Measurements from ENCODE around the gene ABHD2.

GRCh38 chr15:89197503-89197971, 109.3 kb downstream of the ABHD2 start:
- no peak for TF ChIP-seq POLR2A (IDR thresholded peaks at IDR 0.05)
- TF ChIP-seq, protein P1, sequence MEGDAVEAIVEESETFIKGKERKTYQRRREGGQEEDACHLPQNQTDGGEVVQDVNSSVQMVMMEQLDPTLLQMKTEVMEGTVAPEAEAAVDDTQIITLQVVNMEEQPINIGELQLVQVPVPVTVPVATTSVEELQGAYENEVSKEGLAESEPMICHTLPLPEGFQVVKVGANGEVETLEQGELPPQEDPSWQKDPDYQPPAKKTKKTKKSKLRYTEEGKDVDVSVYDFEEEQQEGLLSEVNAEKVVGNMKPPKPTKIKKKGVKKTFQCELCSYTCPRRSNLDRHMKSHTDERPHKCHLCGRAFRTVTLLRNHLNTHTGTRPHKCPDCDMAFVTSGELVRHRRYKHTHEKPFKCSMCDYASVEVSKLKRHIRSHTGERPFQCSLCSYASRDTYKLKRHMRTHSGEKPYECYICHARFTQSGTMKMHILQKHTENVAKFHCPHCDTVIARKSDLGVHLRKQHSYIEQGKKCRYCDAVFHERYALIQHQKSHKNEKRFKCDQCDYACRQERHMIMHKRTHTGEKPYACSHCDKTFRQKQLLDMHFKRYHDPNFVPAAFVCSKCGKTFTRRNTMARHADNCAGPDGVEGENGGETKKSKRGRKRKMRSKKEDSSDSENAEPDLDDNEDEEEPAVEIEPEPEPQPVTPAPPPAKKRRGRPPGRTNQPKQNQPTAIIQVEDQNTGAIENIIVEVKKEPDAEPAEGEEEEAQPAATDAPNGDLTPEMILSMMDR (IDR thresholded peaks at IDR 0.05), result no peak

Data from adrenal gland (tissue), 5 donors.